ENCODE data around the gene LONP2.
"Not testable (repeated sequence)": the region's sequence is repeated elsewhere in the genome, so short reads cannot be mapped to it uniquely, and the experiment has no call there.

LONP2 gene

DNA sequence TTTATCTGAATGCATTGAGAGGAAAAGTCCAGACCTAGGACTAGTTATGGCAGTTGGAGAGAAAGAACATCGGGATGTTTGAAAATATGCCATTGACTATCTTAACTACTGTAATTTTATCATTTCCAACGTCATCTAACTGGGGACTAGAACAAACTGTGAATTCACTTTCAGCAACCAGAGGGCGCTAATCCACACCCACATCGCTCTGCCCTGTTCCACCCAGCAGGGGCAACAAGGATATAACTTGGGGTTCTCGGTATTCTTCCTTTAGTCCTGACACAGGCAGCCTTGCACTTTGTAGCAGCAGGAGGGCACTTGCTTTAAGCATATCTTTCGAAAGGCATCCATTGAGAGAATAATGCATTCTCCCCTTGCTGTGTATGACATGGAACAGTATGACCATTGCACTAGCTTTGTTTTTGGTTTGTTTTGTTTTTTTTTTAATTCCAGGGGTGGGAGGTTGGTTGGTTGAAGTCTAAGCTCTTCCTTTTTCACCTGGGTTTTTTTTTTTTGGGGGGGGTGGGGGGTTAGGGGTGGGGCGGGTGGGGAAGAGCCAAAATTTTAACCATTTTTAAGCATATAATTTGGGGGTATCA, 109.6 kb downstream of the LONP2 start:
- Histone ChIP-seq H3K9me2 (replicated peaks; ENCODE audit: insufficient read depth, low read length) (no peaks in the 10 kb centered on the region), H3K27ac (ENCODE audit: low read length) (no peak overlapping the region), H3K4me2 (ENCODE audit: low read depth, low read length) (no peak overlapping the region), H3K79me2 (ENCODE audit: low read length) (peaks cover 23% of the 10 kb centered on the region), H3K36me3 (replicated peaks; ENCODE audit: insufficient read depth, low read length) (no peaks in the 10 kb centered on the region), H3F3A (ENCODE audit: insufficient read depth, low read length) (no peaks in the 10 kb centered on the region), H3K27me3 (replicated peaks; ENCODE audit: insufficient read depth, low read length) (no peaks in the 10 kb centered on the region), H3K9me3 (replicated peaks; ENCODE audit: insufficient read depth, low read length) (no peaks in the 10 kb centered on the region), H2AFZ (ENCODE audit: low read length) (no peak overlapping the region), H3K4me1 (ENCODE audit: low read length) (no peaks in the 10 kb centered on the region; the same call in 1 of the 2 replicates), H3K4me3 (ENCODE audit: low read length) (no peak overlapping the region), H3K9ac (ENCODE audit: low read length) (no peak overlapping the region), H4K20me1 (ENCODE audit: insufficient read depth, low read length) (no peaks in the 10 kb centered on the region)
- DNase-seq = peak; percentile 70
- TF ChIP-seq EZH2phosphoT487 (IDR thresholded peaks at IDR 0.05; ENCODE audit: low read length) (no peak), EZH2 (optimal IDR thresholded peaks at IDR 0.05; ENCODE audit: low read depth, low read length) (no peak)
- TF ChIP-seq, protein P1, sequence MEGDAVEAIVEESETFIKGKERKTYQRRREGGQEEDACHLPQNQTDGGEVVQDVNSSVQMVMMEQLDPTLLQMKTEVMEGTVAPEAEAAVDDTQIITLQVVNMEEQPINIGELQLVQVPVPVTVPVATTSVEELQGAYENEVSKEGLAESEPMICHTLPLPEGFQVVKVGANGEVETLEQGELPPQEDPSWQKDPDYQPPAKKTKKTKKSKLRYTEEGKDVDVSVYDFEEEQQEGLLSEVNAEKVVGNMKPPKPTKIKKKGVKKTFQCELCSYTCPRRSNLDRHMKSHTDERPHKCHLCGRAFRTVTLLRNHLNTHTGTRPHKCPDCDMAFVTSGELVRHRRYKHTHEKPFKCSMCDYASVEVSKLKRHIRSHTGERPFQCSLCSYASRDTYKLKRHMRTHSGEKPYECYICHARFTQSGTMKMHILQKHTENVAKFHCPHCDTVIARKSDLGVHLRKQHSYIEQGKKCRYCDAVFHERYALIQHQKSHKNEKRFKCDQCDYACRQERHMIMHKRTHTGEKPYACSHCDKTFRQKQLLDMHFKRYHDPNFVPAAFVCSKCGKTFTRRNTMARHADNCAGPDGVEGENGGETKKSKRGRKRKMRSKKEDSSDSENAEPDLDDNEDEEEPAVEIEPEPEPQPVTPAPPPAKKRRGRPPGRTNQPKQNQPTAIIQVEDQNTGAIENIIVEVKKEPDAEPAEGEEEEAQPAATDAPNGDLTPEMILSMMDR (IDR thresholded peaks at IDR 0.05; ENCODE audit: low read length) = peak; percentile 95

DNA sequence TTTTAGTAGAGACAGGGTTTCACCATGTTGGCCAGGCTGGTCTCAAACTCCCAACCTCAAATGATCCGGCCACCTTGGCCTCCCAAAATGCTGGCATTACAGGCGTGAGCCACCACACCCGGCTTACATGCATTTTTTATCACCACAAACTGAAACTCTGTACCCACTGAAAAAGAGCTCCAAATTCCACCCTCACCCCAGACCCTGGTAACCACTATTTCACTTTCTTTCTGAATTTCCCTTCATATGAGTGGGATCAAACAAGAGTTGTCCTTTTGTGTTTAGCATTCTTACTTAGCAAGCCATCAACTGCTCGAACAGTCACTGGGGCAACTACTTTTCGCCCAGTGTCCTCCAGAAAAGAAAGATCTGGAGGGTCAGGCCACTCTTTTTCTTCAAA, 110.3 kb downstream of the LONP2 start:
- not testable (repeated sequence) for H3K27me3 ChIP-seq (replicated peaks; ENCODE audit: insufficient read depth, low read length); H3F3A ChIP-seq (ENCODE audit: insufficient read depth, low read length); H3K4me2 ChIP-seq (ENCODE audit: low read depth, low read length); H3K4me1 ChIP-seq (ENCODE audit: low read length); H2AFZ ChIP-seq (ENCODE audit: low read length); DNase-seq; H3K9me2 ChIP-seq (replicated peaks; ENCODE audit: insufficient read depth, low read length); H3K4me3 ChIP-seq (ENCODE audit: low read length); H3K27ac ChIP-seq (ENCODE audit: low read length); H3K9me3 ChIP-seq (replicated peaks; ENCODE audit: insufficient read depth, low read length); H3K36me3 ChIP-seq (replicated peaks; ENCODE audit: insufficient read depth, low read length); H4K20me1 ChIP-seq (ENCODE audit: insufficient read depth, low read length); H3K9ac ChIP-seq (ENCODE audit: low read length)
- peaks cover 30% of the 10 kb centered on the region for H3K79me2 ChIP-seq (ENCODE audit: low read length)

DNA sequence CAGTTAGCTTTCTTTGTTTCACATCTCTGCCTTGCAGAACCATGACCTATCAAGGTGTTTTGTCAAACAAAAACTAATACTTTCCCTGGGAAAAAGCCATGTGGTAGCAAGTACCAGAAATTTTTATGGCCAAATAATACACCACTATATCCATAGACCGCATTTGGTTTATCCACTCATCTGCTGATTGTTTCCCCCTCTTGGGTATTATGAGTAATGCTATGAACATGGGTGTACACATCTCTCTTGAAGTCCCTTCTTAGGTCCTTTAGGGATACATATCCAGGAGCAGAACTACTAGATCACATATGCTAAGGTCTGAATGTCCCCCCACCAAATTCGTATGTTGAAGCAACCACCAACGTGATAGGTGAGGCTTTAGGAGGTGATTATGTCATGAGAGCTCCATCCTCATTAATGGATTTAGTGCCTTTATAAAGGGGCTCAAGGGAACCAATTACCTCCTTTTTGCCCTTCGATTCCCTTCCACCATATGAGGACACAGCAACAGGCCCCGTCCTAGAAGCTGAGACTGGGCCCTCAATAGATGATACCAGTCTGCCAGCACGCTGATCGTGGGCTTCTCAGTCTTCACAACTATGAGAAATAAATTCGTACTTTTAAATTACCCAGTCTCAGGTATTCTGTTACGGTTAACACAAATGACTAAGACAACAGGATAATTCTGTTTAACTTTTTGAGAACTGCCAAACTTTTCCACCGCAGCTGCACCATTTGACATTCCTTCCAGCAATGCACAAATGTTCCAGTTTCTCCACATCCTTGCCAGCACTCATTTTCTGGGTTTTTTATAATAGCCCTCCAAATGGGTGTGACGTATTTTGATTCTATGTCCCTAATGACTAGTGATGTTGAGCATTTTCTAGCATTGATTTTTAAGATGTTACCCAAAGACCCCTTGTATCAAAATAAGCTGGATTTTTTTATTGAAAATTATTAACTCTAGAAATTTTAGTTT, 111.1 kb downstream of the LONP2 start:
- no peaks in the 10 kb centered on the region for H3F3A ChIP-seq (ENCODE audit: insufficient read depth, low read length)
- H3K4me1 ChIP-seq (ENCODE audit: low read length) = no peaks in the 10 kb centered on the region; the same call in 1 of the 2 replicates
- no peak for DNase-seq
- H3K4me3 ChIP-seq (ENCODE audit: low read length) = no peak overlapping the region
- no peak overlapping the region for H2AFZ ChIP-seq (ENCODE audit: low read length)
- H3K9me2 ChIP-seq (replicated peaks; ENCODE audit: insufficient read depth, low read length) = no peaks in the 10 kb centered on the region
- no peaks in the 10 kb centered on the region for H4K20me1 ChIP-seq (ENCODE audit: insufficient read depth, low read length)
- TF ChIP-seq, protein P1 (IDR thresholded peaks at IDR 0.05; ENCODE audit: low read length) = no peak
- TF ChIP-seq EZH2phosphoT487 (IDR thresholded peaks at IDR 0.05; ENCODE audit: low read length) (no peak), EZH2 (optimal IDR thresholded peaks at IDR 0.05; ENCODE audit: low read depth, low read length) (no peak)
- H3K36me3 ChIP-seq (replicated peaks; ENCODE audit: insufficient read depth, low read length) = no peaks in the 10 kb centered on the region
- H3K9me3 ChIP-seq (replicated peaks; ENCODE audit: insufficient read depth, low read length) = no peaks in the 10 kb centered on the region
- no peak overlapping the region for H3K27ac ChIP-seq (ENCODE audit: low read length)
- peaks cover 38% of the 10 kb centered on the region for H3K79me2 ChIP-seq (ENCODE audit: low read length)
- H3K4me2 ChIP-seq (ENCODE audit: low read depth, low read length) = no peak overlapping the region
- no peak overlapping the region for H3K9ac ChIP-seq (ENCODE audit: low read length)
- no peaks in the 10 kb centered on the region for H3K27me3 ChIP-seq (replicated peaks; ENCODE audit: insufficient read depth, low read length)
